BLaER1 (cell line): ENCODE results near the gene MYO1D.

Experiments
- H3K27ac ChIP-seq: shearing (Covaris generic); formaldehyde crosslinking; 2 replicates; pipeline ENCODE4 v1.8.1; 2022
- H3K27me3 ChIP-seq: shearing (Covaris generic); formaldehyde crosslinking; 2 replicates; pipeline ENCODE4 v1.8.1; 2022
- H3K36me3 ChIP-seq: shearing (Covaris generic); formaldehyde crosslinking; 2 replicates; pipeline ENCODE4 v1.8.1; 2022
- H3K4me1 ChIP-seq: shearing (Covaris generic); formaldehyde crosslinking; 2 replicates; pipeline ENCODE4 v1.8.1; 2022
- H3K4me2 ChIP-seq: shearing (Covaris generic); formaldehyde crosslinking; 2 replicates; pipeline ENCODE4 v1.8.1; 2022
- H3K4me3 ChIP-seq: shearing (Covaris generic); formaldehyde crosslinking; 2 replicates; pipeline ENCODE4 v1.8.1; 2022
- H3K9ac ChIP-seq: shearing (Covaris generic); formaldehyde crosslinking; 2 replicates; pipeline ENCODE4 v1.8.1; 2022
- H3K9me3 ChIP-seq: shearing (Covaris generic); formaldehyde crosslinking; 2 replicates; pipeline ENCODE4 v1.8.1; 2022
- H4K20me1 ChIP-seq: shearing (Covaris generic); formaldehyde crosslinking; 2 replicates; pipeline ENCODE4 v1.8.1; 2022
- Cebpa-rat ChIP-seq: shearing (Covaris generic); IDR thresholded peaks from 2 replicates; pipeline ENCODE4 v1.8.1; 2022

MYO1D gene

GRCh38 chr17:32491371-32492263, 385.3 kb downstream of the MYO1D start:
- Histone ChIP-seq H3K4me3 (no peak overlapping the region), H3K4me1 (peaks cover 92% of the 10 kb centered on the region), H3K9ac (peak overlapping the region; percentile 48; the same call in 1 of the 2 replicates), H3K27me3 (no peaks in the 10 kb centered on the region), H4K20me1 (peaks cover 45% of the 10 kb centered on the region), H3K9me3 (no peaks in the 10 kb centered on the region), H3K4me2 (peak overlapping the region; percentile 82), H3K36me3 (peaks cover 35% of the 10 kb centered on the region), H3K27ac (peak overlapping the region; percentile 68)
- no peak for TF ChIP-seq Cebpa-rat

GRCh38 chr17:32490101-32490482, 386.8 kb downstream of the MYO1D start:
- Histone ChIP-seq H3K4me1 (peaks cover 86% of the 10 kb centered on the region), H3K4me2 (peak overlapping the region; percentile 82), H3K36me3 (peaks cover 35% of the 10 kb centered on the region), H3K27ac (no peak overlapping the region), H3K9ac (peak overlapping the region; percentile 92; the same call in 1 of the 2 replicates), H3K27me3 (no peaks in the 10 kb centered on the region), H3K9me3 (no peaks in the 10 kb centered on the region), H3K4me3 (0 out of 2 replicates have a peak overlapping the region, but pooled peaks have one; percentile 88), H4K20me1 (peaks cover 45% of the 10 kb centered on the region)
- no peak for TF ChIP-seq Cebpa-rat

GRCh38 chr17:32489320-32490100, 387.4 kb downstream of the MYO1D start:
- H3K4me2 ChIP-seq: peak overlapping the region; percentile 82
- TF ChIP-seq Cebpa-rat: no peak
- no peaks in the 10 kb centered on the region for H3K27me3 ChIP-seq
- H3K9me3 ChIP-seq: no peaks in the 10 kb centered on the region
- peak overlapping the region; percentile 92; the same call in 1 of the 2 replicates for H3K9ac ChIP-seq
- peaks cover 35% of the 10 kb centered on the region for H3K36me3 ChIP-seq
- H4K20me1 ChIP-seq: peaks cover 45% of the 10 kb centered on the region
- H3K27ac ChIP-seq: 0 out of 2 replicates have a peak overlapping the region, but pooled peaks have one; percentile 16
- H3K4me1 ChIP-seq: peaks cover 80% of the 10 kb centered on the region
- peak overlapping the region; percentile 88 for H3K4me3 ChIP-seq

- Histone ChIP-seq H3K27ac (0 out of 2 replicates have a peak overlapping the region, but pooled peaks have one; percentile 16), H3K4me3 (peak overlapping the region; percentile 88), H3K4me1 (peaks cover 77% of the 10 kb centered on the region), H3K9me3 (no peaks in the 10 kb centered on the region), H4K20me1 (peaks cover 45% of the 10 kb centered on the region), H3K27me3 (no peaks in the 10 kb centered on the region), H3K36me3 (peaks cover 35% of the 10 kb centered on the region), H3K4me2 (peak overlapping the region; percentile 82), H3K9ac (peak overlapping the region; percentile 92; the same call in 1 of the 2 replicates)
- TF ChIP-seq Cebpa-rat: no peak
Observed at GRCh38 chr17:32488604-32489180, 388.2 kb downstream of the MYO1D start.

GRCh38 chr17:32488177-32488542, 388.8 kb downstream of the MYO1D start:
- H3K9ac ChIP-seq: peak overlapping the region; percentile 92; the same call in 1 of the 2 replicates
- H3K4me1 ChIP-seq: peaks cover 74% of the 10 kb centered on the region
- H3K36me3 ChIP-seq: peaks cover 35% of the 10 kb centered on the region
- TF ChIP-seq Cebpa-rat: no peak
- H3K27me3 ChIP-seq: no peaks in the 10 kb centered on the region
- peak overlapping the region; percentile 82 for H3K4me2 ChIP-seq
- H3K4me3 ChIP-seq: peak overlapping the region; percentile 88
- no peaks in the 10 kb centered on the region for H3K9me3 ChIP-seq
- H3K27ac ChIP-seq: no peak overlapping the region
- peaks cover 45% of the 10 kb centered on the region for H4K20me1 ChIP-seq

- Histone ChIP-seq H3K36me3 (peaks cover 39% of the 10 kb centered on the region), H3K4me2 (peak overlapping the region; percentile 82), H3K9ac (peak overlapping the region; percentile 92), H4K20me1 (peaks cover 45% of the 10 kb centered on the region), H3K27me3 (no peaks in the 10 kb centered on the region), H3K27ac (peak overlapping the region; percentile 91), H3K4me3 (peak overlapping the region; percentile 88), H3K9me3 (no peaks in the 10 kb centered on the region), H3K4me1 (peaks cover 68% of the 10 kb centered on the region)
- no peak for TF ChIP-seq Cebpa-rat
Observed at GRCh38 chr17:32487473-32488176, 389.3 kb downstream of the MYO1D start.

GRCh38 chr17:32486701-32487472, 390.0 kb downstream of the MYO1D start, which contains the start of gene CDK5R1:
TSS of gene CDK5R1 (plus strand) at chr17:32486993. CDS start at chr17:32487621, 628 bp downstream.
- peak within 1 kb of the TSS; percentile 82 for H3K4me2 ChIP-seq
- H3K9me3 ChIP-seq: no peaks in the 10 kb centered on the region
- peaks cover 45% of the 10 kb centered on the region for H4K20me1 ChIP-seq
- H3K9ac ChIP-seq: peak within 1 kb of the TSS; percentile 92
- H3K4me1 ChIP-seq: peaks cover 61% of the 10 kb centered on the region
- no peaks in the 10 kb centered on the region for H3K27me3 ChIP-seq
- TF ChIP-seq Cebpa-rat: no peak
- H3K27ac ChIP-seq: peak within 1 kb of the TSS; percentile 91
- H3K4me3 ChIP-seq: peak within 1 kb of the TSS; percentile 88
- peaks cover 46% of the 10 kb centered on the region for H3K36me3 ChIP-seq

GRCh38 chr17:32486111-32486700, 390.7 kb downstream of the MYO1D start:
- Histone ChIP-seq H3K9ac (peak overlapping the region; percentile 92), H3K27me3 (no peaks in the 10 kb centered on the region), H4K20me1 (peaks cover 39% of the 10 kb centered on the region), H3K4me3 (peak overlapping the region; percentile 88), H3K4me1 (peaks cover 54% of the 10 kb centered on the region), H3K9me3 (no peaks in the 10 kb centered on the region), H3K27ac (peak overlapping the region; percentile 91), H3K4me2 (peak overlapping the region; percentile 82), H3K36me3 (peaks cover 48% of the 10 kb centered on the region)
- TF ChIP-seq Cebpa-rat: no peak
